ENCODE measurements around the gene PTBP1.

The PTBP1 gene

GRCh38 chr19:797528-798414 is 519 bp downstream of the PTBP1 start:
- DNase-seq (ENCODE audit: low spot score), result peak; percentile 87

GRCh38 chr19:798415-799075 is 1.3 kb downstream of the PTBP1 start:
- DNase-seq (ENCODE audit: low spot score), result peak; percentile 31

GRCh38 chr19:799076-799881 is 2.0 kb downstream of the PTBP1 start:
- DNase-seq (ENCODE audit: low spot score), result peak; percentile 35

GRCh38 chr19:800360-801029 is 3.2 kb downstream of the PTBP1 start:
- DNase-seq (ENCODE audit: low spot score), result peak; percentile 23

- peak; percentile 17 for DNase-seq (ENCODE audit: low spot score)
Observed at GRCh38 chr19:801030-801860, 4.0 kb downstream of the PTBP1 start.

GRCh38 chr19:801861-802497 is 4.7 kb downstream of the PTBP1 start:
- DNase-seq (ENCODE audit: low spot score), result no peak

GRCh38 chr19:802498-803098 is 5.3 kb downstream of the PTBP1 start:
- DNase-seq (ENCODE audit: low spot score), result no peak

- DNase-seq (ENCODE audit: low spot score), result no peak
Observed at GRCh38 chr19:803099-803561, 5.9 kb downstream of the PTBP1 start.

GRCh38 chr19:803686-804418 is 6.6 kb downstream of the PTBP1 start:
- no peak for DNase-seq (ENCODE audit: low spot score)

GRCh38 chr19:804419-805165 is 7.3 kb downstream of the PTBP1 start:
- no peak for DNase-seq (ENCODE audit: low spot score)

GRCh38 chr19:805166-805551 is 7.9 kb downstream of the PTBP1 start:
- DNase-seq (ENCODE audit: low spot score), result no peak

GRCh38 chr19:805600-806550 is 8.6 kb downstream of the PTBP1 start:
- DNase-seq (ENCODE audit: low spot score), result no peak

- no peak for DNase-seq (ENCODE audit: low spot score)
Observed at GRCh38 chr19:806815-807421, 9.7 kb downstream of the PTBP1 start.

GRCh38 chr19:807627-808422 is 10.6 kb downstream of the PTBP1 start:
- no peak for DNase-seq (ENCODE audit: low spot score)

- no peak for DNase-seq (ENCODE audit: low spot score)
Observed at GRCh38 chr19:808423-808775, 11.1 kb downstream of the PTBP1 start.
